Measurements from ENCODE around the gene ANXA2. TPM values are rescaled to one million over a fixed set of nuclear protein-coding genes. Genes with fewer than 3 reads are reported as not detected.

The ANXA2 gene
- total RNA-seq, 1 experiment from 2014 or later: 2,114 TPM

- no peaks in the 10 kb centered on the region for H3K9me2 ChIP-seq (replicated peaks; ENCODE audit: low read length)
- H3K27ac ChIP-seq (ENCODE audit: low read length): peak overlapping the region; percentile 98
- H3K4me3 ChIP-seq (ENCODE audit: low read length): peak overlapping the region; percentile 40
- no peak overlapping the region for H2AFZ ChIP-seq (ENCODE audit: low read length)
- ChIA-PET CTCF (no interaction called here), POLR2A (ENCODE audit: unreplicated experiment) (no interaction called here)
- H3K4me1 ChIP-seq (ENCODE audit: insufficient read depth, low read length): peaks cover 63% of the 10 kb centered on the region
- no peak for ATAC-seq
- peak overlapping the region; percentile 76 for H3K4me2 ChIP-seq (ENCODE audit: low read length)
- intact Hi-C loops (cut with micrococcal nuclease): loop anchor here (2.0 kb wide), 1 partner anchor 22 kb away; no protein-coding TSS in a partner anchor
- no peaks in the 10 kb centered on the region for H3K9me3 ChIP-seq (ENCODE audit: low read length)
- TSS peak; percentile 1 for BruUV-seq (replicated peaks)
- peak overlapping the region; percentile 79 for H3K9ac ChIP-seq (ENCODE audit: low read length)
- no peaks in the 10 kb centered on the region for H3K27me3 ChIP-seq (ENCODE audit: low read length)
- DNase-seq: no peak
- TF ChIP-seq, protein P1, sequence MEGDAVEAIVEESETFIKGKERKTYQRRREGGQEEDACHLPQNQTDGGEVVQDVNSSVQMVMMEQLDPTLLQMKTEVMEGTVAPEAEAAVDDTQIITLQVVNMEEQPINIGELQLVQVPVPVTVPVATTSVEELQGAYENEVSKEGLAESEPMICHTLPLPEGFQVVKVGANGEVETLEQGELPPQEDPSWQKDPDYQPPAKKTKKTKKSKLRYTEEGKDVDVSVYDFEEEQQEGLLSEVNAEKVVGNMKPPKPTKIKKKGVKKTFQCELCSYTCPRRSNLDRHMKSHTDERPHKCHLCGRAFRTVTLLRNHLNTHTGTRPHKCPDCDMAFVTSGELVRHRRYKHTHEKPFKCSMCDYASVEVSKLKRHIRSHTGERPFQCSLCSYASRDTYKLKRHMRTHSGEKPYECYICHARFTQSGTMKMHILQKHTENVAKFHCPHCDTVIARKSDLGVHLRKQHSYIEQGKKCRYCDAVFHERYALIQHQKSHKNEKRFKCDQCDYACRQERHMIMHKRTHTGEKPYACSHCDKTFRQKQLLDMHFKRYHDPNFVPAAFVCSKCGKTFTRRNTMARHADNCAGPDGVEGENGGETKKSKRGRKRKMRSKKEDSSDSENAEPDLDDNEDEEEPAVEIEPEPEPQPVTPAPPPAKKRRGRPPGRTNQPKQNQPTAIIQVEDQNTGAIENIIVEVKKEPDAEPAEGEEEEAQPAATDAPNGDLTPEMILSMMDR (conservative IDR thresholded peaks at IDR 0.05; ENCODE audit: low read depth, low read length): no peak
- TF ChIP-seq EZH2 (IDR thresholded peaks at IDR 0.05; ENCODE audit: low read length, unreplicated experiment): no peak
- TF ChIP-seq EZH2phosphoT487 (IDR thresholded peaks at IDR 0.05; ENCODE audit: borderline replicate concordance, low read length): no peak
- H3K79me2 ChIP-seq (ENCODE audit: low read length): peaks cover 54% of the 10 kb centered on the region
- H4K20me1 ChIP-seq (ENCODE audit: low read length): peaks cover 12% of the 10 kb centered on the region; the same call in 1 of the 2 replicates
- H3K36me3 ChIP-seq (ENCODE audit: low read depth, low read length): peaks cover 51% of the 10 kb centered on the region
- H3F3A ChIP-seq (ENCODE audit: low read length, unreplicated experiment): peaks cover 43% of the 10 kb centered on the region
Measured at GRCh38 chr15:60370869-60371136, 27.0 kb downstream of the ANXA2 start.

- H3K27ac ChIP-seq (ENCODE audit: low read length): peak overlapping the region; percentile 98
- H3K9me2 ChIP-seq (replicated peaks; ENCODE audit: low read length): no peaks in the 10 kb centered on the region
- no peaks in the 10 kb centered on the region for H3K27me3 ChIP-seq (ENCODE audit: low read length)
- intact Hi-C loops (cut with micrococcal nuclease): loop anchor here (2.0 kb wide), 1 partner anchor 23 kb away; no protein-coding TSS in a partner anchor
- BruUV-seq (replicated peaks): no TSS peak
- H3K4me1 ChIP-seq (ENCODE audit: insufficient read depth, low read length): peaks cover 60% of the 10 kb centered on the region
- ATAC-seq (peak; percentile 1; the same call in 1 of the 2 replicates), DNase-seq (peak; percentile 67)
- H2AFZ ChIP-seq (ENCODE audit: low read length): no peak overlapping the region
- ChIA-PET POLR2A (ENCODE audit: unreplicated experiment) (no interaction called here), CTCF (no interaction called here)
- TF ChIP-seq, protein P1 (conservative IDR thresholded peaks at IDR 0.05; ENCODE audit: low read depth, low read length): no peak
- TF ChIP-seq EZH2phosphoT487 (IDR thresholded peaks at IDR 0.05; ENCODE audit: borderline replicate concordance, low read length) (no peak), EZH2 (IDR thresholded peaks at IDR 0.05; ENCODE audit: low read length, unreplicated experiment) (no peak)
- H3K36me3 ChIP-seq (ENCODE audit: low read depth, low read length): peaks cover 51% of the 10 kb centered on the region
- peak overlapping the region; percentile 76 for H3K4me2 ChIP-seq (ENCODE audit: low read length)
- peak overlapping the region; percentile 40; the same call in 1 of the 2 replicates for H3K4me3 ChIP-seq (ENCODE audit: low read length)
- peak overlapping the region; percentile 79 for H3K9ac ChIP-seq (ENCODE audit: low read length)
- H3K9me3 ChIP-seq (ENCODE audit: low read length): no peaks in the 10 kb centered on the region
- peaks cover 14% of the 10 kb centered on the region; the same call in 1 of the 2 replicates for H4K20me1 ChIP-seq (ENCODE audit: low read length)
- peaks cover 42% of the 10 kb centered on the region for H3F3A ChIP-seq (ENCODE audit: low read length, unreplicated experiment)
- peaks cover 57% of the 10 kb centered on the region for H3K79me2 ChIP-seq (ENCODE audit: low read length)
Measured at GRCh38 chr15:60370105-60370868, 27.5 kb downstream of the ANXA2 start.

DNA sequence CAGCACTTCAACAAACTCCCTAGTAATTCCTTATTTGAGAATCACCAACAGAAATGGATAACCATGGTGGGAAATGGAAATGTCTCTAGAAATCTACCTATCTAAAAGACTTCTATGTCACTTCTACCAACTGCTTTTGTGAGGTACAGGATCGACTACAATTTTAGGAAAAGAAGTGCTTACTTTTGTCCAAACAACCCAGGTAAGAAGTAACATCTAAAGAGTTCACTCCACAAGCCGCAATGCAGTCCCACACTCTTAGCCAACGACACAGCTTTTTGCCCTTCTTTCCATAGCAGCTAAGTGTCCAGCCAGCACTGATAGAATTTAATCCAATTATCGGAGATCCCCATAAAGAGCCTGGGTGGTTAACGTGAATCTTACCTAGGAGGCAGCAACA, 28.1 kb downstream of the ANXA2 start:
- Histone ChIP-seq H3K4me1 (ENCODE audit: insufficient read depth, low read length) (peaks cover 58% of the 10 kb centered on the region), H3K36me3 (ENCODE audit: low read depth, low read length) (peaks cover 52% of the 10 kb centered on the region), H2AFZ (ENCODE audit: low read length) (no peak overlapping the region), H3K27me3 (ENCODE audit: low read length) (no peaks in the 10 kb centered on the region), H3K9me2 (replicated peaks; ENCODE audit: low read length) (no peaks in the 10 kb centered on the region), H3K4me2 (ENCODE audit: low read length) (no peak overlapping the region), H3K9ac (ENCODE audit: low read length) (peak overlapping the region; percentile 79), H3K27ac (ENCODE audit: low read length) (peak overlapping the region; percentile 98), H3K9me3 (ENCODE audit: low read length) (no peaks in the 10 kb centered on the region), H4K20me1 (ENCODE audit: low read length) (peaks cover 15% of the 10 kb centered on the region; the same call in 1 of the 2 replicates), H3K79me2 (ENCODE audit: low read length) (peaks cover 62% of the 10 kb centered on the region), H3F3A (ENCODE audit: low read length, unreplicated experiment) (peaks cover 41% of the 10 kb centered on the region), H3K4me3 (ENCODE audit: low read length) (no peak overlapping the region)
- BruUV-seq (replicated peaks): no TSS peak
- ChIA-PET CTCF (no interaction called here), POLR2A (ENCODE audit: unreplicated experiment) (no interaction called here)
- TF ChIP-seq, protein P1 (conservative IDR thresholded peaks at IDR 0.05; ENCODE audit: low read depth, low read length): no peak
- TF ChIP-seq EZH2phosphoT487 (IDR thresholded peaks at IDR 0.05; ENCODE audit: borderline replicate concordance, low read length): no peak
- no peak for TF ChIP-seq EZH2 (IDR thresholded peaks at IDR 0.05; ENCODE audit: low read length, unreplicated experiment)
- no peak for ATAC-seq
- intact Hi-C loops (cut with micrococcal nuclease): loop anchor here (2.0 kb wide), 1 partner anchor 23 kb away; no protein-coding TSS in a partner anchor
- no peak for DNase-seq
